Nephron (organoid): ENCODE results near the gene ASCL4.

Experiments used
- H3K27ac Mint-ChIP-seq, 3 experiments: 2 replicates each; pipeline ENCODE4 v1.8.0; 2020; ENCODE audit warnings: mixed read lengths in 3 of 3, mild to moderate bottlenecking in 2 of 3, moderate library complexity in 1 of 3
- H3K27me3 Mint-ChIP-seq: 2 replicates; pipeline ENCODE4 v1.8.0; 2021; ENCODE audit warnings: low read depth, mild to moderate bottlenecking, moderate library complexity, mixed read lengths
- H3K36me3 Mint-ChIP-seq: 2 replicates; pipeline ENCODE4 v1.8.0; 2020; ENCODE audit warnings: low read depth, mixed read lengths
- H3K4me1 Mint-ChIP-seq: 2 replicates; pipeline ENCODE4 v1.8.0; 2020; ENCODE audit warnings: mixed read lengths
- H3K4me3 Mint-ChIP-seq, 3 experiments: 2 replicates each; pipeline ENCODE4 v1.8.0; 2020; ENCODE audit warnings: mild to moderate bottlenecking in 3 of 3, mixed read lengths in 3 of 3, moderate library complexity in 2 of 3
- H3K9me3 Mint-ChIP-seq: 2 replicates; pipeline ENCODE4 v1.8.0; 2020; ENCODE audit warnings: mixed read lengths
- TF ChIP-seq, protein P1 (sequence below), 3 experiments: fragments of 200-600 bp; sonication (generic); IDR thresholded peaks; one replicate each; pipeline ENCODE4 v1.5.0; 2021; ENCODE audit warnings: antibody characterized with exemption in 3 of 3; ENCODE audit not compliant: unreplicated experiment in 3 of 3

The ASCL4 gene

DNA sequence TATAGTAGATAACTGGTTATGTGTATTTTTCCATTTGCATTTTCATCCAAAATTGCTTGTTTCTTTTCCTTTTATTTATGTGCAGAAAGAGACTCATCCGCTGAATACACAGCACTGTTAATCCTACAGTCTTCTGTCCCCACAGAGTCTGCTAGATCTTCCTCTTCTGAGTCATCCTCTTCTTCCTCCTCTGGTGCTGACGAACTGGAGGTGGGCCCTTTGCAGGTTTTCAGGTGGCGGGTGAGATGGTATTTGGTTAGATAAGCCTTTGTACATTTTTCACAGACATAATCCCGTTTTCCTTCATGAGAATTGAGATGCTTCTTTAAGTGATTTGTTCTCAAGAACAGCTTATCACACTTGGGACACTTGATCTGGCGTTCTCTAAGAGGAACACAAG is 40.4 kb upstream of the ASCL4 start:
- Mint-ChIP-seq H3K27ac (no peak overlapping the region), H3K4me3 (no peak overlapping the region), H3K36me3 (peaks cover 66% of the 10 kb centered on the region), H3K4me1 (no peaks in the 10 kb centered on the region), H3K9me3 (no peaks in the 10 kb centered on the region), H3K27me3 (no peaks in the 10 kb centered on the region)
- TF ChIP-seq, protein P1, sequence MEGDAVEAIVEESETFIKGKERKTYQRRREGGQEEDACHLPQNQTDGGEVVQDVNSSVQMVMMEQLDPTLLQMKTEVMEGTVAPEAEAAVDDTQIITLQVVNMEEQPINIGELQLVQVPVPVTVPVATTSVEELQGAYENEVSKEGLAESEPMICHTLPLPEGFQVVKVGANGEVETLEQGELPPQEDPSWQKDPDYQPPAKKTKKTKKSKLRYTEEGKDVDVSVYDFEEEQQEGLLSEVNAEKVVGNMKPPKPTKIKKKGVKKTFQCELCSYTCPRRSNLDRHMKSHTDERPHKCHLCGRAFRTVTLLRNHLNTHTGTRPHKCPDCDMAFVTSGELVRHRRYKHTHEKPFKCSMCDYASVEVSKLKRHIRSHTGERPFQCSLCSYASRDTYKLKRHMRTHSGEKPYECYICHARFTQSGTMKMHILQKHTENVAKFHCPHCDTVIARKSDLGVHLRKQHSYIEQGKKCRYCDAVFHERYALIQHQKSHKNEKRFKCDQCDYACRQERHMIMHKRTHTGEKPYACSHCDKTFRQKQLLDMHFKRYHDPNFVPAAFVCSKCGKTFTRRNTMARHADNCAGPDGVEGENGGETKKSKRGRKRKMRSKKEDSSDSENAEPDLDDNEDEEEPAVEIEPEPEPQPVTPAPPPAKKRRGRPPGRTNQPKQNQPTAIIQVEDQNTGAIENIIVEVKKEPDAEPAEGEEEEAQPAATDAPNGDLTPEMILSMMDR (IDR thresholded peaks at IDR 0.05; ENCODE audit: unreplicated experiment in 3 of 3): no peak

DNA sequence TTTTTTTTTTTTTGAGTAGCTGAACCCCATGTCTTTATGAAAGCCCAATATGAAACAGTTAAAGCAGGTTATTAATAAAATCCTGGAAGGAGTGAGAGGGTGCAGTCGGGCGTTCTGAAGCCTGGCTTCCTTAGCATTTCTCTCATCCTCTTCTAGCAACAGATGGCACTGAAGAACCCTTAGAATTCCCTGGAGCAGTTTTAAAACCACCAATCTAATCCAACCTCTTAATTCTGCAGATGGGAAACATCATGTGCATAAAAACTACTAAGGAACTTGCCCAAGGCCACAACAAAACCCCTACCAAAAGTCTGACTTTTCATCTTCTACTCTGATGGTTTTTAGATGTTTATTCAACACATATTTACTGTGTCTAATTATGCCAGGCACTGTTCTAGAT is 38.7 kb upstream of the ASCL4 start:
- Mint-ChIP-seq H3K4me1 (no peaks in the 10 kb centered on the region), H3K27me3 (no peaks in the 10 kb centered on the region), H3K4me3 (no peak overlapping the region), H3K9me3 (no peaks in the 10 kb centered on the region), H3K36me3 (peaks cover 78% of the 10 kb centered on the region), H3K27ac (no peak overlapping the region)
- TF ChIP-seq, protein P1 (IDR thresholded peaks at IDR 0.05; ENCODE audit: unreplicated experiment in 3 of 3): no peak

DNA sequence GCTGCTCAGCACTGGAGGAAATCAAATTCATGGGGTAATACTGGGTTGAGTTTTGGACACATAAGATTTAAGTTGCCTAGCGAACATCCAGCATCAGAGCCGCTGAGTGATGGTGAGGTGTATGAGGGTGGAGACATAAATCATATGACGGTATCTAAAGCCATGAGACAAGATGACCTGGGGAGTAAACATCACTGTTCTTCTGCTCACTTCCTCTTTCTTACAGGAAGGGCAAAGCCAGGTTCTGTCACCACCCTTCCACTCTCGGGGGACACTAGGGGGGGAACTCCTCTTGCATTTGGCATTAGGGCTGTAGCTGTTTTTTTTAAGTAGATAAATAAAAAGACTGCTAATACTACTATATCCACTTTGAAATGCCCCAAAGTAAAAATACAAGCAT is 37.6 kb upstream of the ASCL4 start:
- no peak overlapping the region for H3K4me3 Mint-ChIP-seq
- no peaks in the 10 kb centered on the region for H3K27me3 Mint-ChIP-seq
- H3K27ac Mint-ChIP-seq: no peak overlapping the region
- H3K4me1 Mint-ChIP-seq: no peaks in the 10 kb centered on the region
- H3K36me3 Mint-ChIP-seq: peaks cover 88% of the 10 kb centered on the region
- TF ChIP-seq, protein P1 (IDR thresholded peaks at IDR 0.05; ENCODE audit: unreplicated experiment in 3 of 3): no peak
- no peaks in the 10 kb centered on the region for H3K9me3 Mint-ChIP-seq

DNA sequence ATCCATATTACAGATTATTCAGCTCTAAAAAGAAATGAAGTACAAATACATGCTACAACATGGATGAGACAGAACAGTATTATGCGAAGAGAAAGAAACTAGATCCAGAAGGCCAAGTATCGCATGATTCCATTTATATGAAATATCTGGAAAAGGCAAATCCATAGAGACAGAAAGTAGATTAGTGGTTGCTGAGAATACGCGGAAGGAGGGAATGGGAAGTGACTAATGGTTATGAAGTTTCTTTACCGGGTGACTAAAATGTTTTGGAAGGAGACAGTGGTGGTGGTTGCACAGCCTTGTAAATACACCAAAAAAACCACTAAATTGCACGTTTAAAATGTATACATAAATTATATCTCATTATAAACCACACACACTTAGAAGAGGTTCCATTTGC is 26.0 kb upstream of the ASCL4 start:
- H3K36me3 Mint-ChIP-seq: peaks cover 45% of the 10 kb centered on the region
- H3K9me3 Mint-ChIP-seq: no peaks in the 10 kb centered on the region
- H3K27me3 Mint-ChIP-seq: no peaks in the 10 kb centered on the region
- no peak overlapping the region for H3K27ac Mint-ChIP-seq
- no peaks in the 10 kb centered on the region for H3K4me1 Mint-ChIP-seq
- TF ChIP-seq, protein P1 (IDR thresholded peaks at IDR 0.05; ENCODE audit: unreplicated experiment in 3 of 3): no peak
- no peak overlapping the region for H3K4me3 Mint-ChIP-seq

DNA sequence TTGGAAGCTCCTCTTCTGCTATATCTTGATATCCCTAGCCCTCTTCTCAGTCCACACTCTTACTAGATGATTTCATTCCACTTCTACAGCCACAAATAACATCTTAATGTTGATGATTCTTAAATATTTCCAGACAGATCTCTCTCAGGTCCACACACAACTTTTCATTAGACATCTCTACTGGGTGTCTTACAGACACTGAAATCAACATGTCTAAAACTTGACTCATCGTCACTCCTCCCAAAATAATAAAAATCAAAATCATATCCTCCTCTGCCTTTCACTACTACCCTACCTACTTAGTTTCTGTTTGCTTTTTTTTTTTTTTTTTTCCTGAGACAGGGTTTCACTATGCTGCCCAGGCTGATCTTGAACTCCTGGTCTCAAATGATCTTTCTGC is 25.4 kb upstream of the ASCL4 start:
- peaks cover 49% of the 10 kb centered on the region for H3K36me3 Mint-ChIP-seq
- no peaks in the 10 kb centered on the region for H3K9me3 Mint-ChIP-seq
- H3K4me1 Mint-ChIP-seq: no peaks in the 10 kb centered on the region
- no peak overlapping the region for H3K4me3 Mint-ChIP-seq
- no peak overlapping the region for H3K27ac Mint-ChIP-seq
- TF ChIP-seq, protein P1 (IDR thresholded peaks at IDR 0.05; ENCODE audit: unreplicated experiment in 3 of 3): no peak
- no peaks in the 10 kb centered on the region for H3K27me3 Mint-ChIP-seq

DNA sequence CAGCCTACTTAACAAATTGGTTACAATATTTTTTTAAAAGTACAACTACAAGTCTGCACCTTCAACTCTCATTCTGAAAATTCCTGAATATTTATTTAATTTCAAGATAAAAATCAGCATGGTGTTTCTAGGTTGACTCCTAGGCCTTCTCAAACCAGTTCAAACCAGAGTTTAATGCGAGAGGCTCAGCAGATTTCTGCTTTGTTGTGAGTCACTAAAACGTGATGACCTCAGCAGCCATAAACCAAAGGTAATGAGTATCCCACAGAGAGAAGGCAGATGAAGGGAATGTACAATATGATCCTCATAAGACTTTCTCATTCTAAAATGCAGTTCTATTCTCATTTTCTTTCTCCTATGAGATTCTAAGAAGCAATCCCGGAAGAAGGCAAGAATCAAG is 15.1 kb upstream of the ASCL4 start:
- peaks cover 12% of the 10 kb centered on the region for H3K27me3 Mint-ChIP-seq
- peak overlapping the region; percentile 93 to 95 (median 94) for H3K4me3 Mint-ChIP-seq
- no peaks in the 10 kb centered on the region for H3K9me3 Mint-ChIP-seq
- H3K36me3 Mint-ChIP-seq: peaks cover 15% of the 10 kb centered on the region
- TF ChIP-seq, protein P1 (IDR thresholded peaks at IDR 0.05; ENCODE audit: unreplicated experiment in 3 of 3): no peak
- H3K27ac Mint-ChIP-seq: peak overlapping the region; percentile 89 to 97 (median 94)
- H3K4me1 Mint-ChIP-seq: peaks cover 24% of the 10 kb centered on the region
